ENCODE data around the gene AKAP4.

AKAP4 gene

GRCh38 chrX:50200907-50201306, at the start of gene AKAP4:
Gene AKAP4, minus strand, starts transcription at chrX:50201007. Its CDS starts 118 bp downstream, at chrX:50200889.
- no peak for DNase-seq

GRCh38 chrX:50211510-50211909, 10.7 kb upstream of the AKAP4 start:
- DNase-seq: no peak

- DNase-seq: no peak
Measured at GRCh38 chrX:50206753-50207152, 5.9 kb upstream of the AKAP4 start.

GRCh38 chrX:50204364-50204899, 3.6 kb upstream of the AKAP4 start, which contains the start of gene CCNB3:
Gene CCNB3, plus strand, starts transcription at chrX:50204765. Its CDS starts 80,399 bp downstream, at chrX:50285164.
- DNase-seq: peak; percentile 52 to 71 (median 61)

- peak in 1 of 3 experiments; percentile 15 for DNase-seq
Measured at GRCh38 chrX:50202539-50202938, 1.7 kb upstream of the AKAP4 start.

GRCh38 chrX:50198348-50198747, 2.5 kb downstream of the AKAP4 start:
- DNase-seq: no peak

- DNase-seq: no peak
Measured at GRCh38 chrX:50188859-50189600, 11.8 kb downstream of the AKAP4 start.

GRCh38 chrX:50183891-50184290, 16.9 kb downstream of the AKAP4 start:
- no peak for DNase-seq

GRCh38 chrX:50180073-50180940, 20.5 kb downstream of the AKAP4 start:
- DNase-seq: no peak

GRCh38 chrX:50169717-50170116, 31.1 kb downstream of the AKAP4 start:
- no peak for DNase-seq

GRCh38 chrX:50168241-50168687, 32.5 kb downstream of the AKAP4 start:
- DNase-seq: no peak

GRCh38 chrX:50167366-50167765, 33.4 kb downstream of the AKAP4 start:
- no peak for DNase-seq

- DNase-seq: no peak
Measured at GRCh38 chrX:50165727-50166126, 35.1 kb downstream of the AKAP4 start.

GRCh38 chrX:50161127-50161526, 39.7 kb downstream of the AKAP4 start:
- DNase-seq: no peak

- DNase-seq: no peak
Measured at GRCh38 chrX:50158593-50158992, 42.2 kb downstream of the AKAP4 start.

GRCh38 chrX:50157545-50158135, 43.2 kb downstream of the AKAP4 start:
- DNase-seq: no peak

- DNase-seq: no peak
Measured at GRCh38 chrX:50154429-50154828, 46.4 kb downstream of the AKAP4 start.

GRCh38 chrX:50152456-50152855, 48.4 kb downstream of the AKAP4 start:
- no peak for DNase-seq

GRCh38 chrX:50147972-50148371, 52.8 kb downstream of the AKAP4 start:
- DNase-seq: no peak
